22Rv1 (cell line): ENCODE data around the gene SIRPB1.

Experiments used
- CTCF ChIP-seq: fragments of 450-650 bp; IDR thresholded peaks from 2 replicates; pipeline ENCODE4 v1.5.1; 2017; ENCODE audit warnings: mild to moderate bottlenecking
- ZFX ChIP-seq: fragments of 450-650 bp; IDR thresholded peaks from 2 replicates; pipeline ENCODE4 v1.6.1; 2017; ENCODE audit warnings: antibody characterized with exemption, borderline replicate concordance

- TF ChIP-seq CTCF: no peak
- TF ChIP-seq ZFX: no peak
Measured at GRCh38 chr20:1660246-1660645, 40.4 kb upstream of the SIRPB1 start.
